Measurements from ENCODE around the gene NUP160.

- no peak for TF ChIP-seq MAX (IDR thresholded peaks at IDR 0.05)
- TF ChIP-seq REST (IDR thresholded peaks at IDR 0.05; ENCODE audit: low read depth) = no peak
- no peak for TF ChIP-seq USF1 (IDR thresholded peaks at IDR 0.05)
- no peak for TF ChIP-seq FOXM1 (IDR thresholded peaks at IDR 0.05; ENCODE audit: borderline replicate concordance, low read depth)
- TF ChIP-seq YY1 (IDR thresholded peaks at IDR 0.05; ENCODE audit: low read depth) = no peak
- no peak for TF ChIP-seq TAF1 (IDR thresholded peaks at IDR 0.05; ENCODE audit: low read depth)
- no peak for TF ChIP-seq TEAD4 (IDR thresholded peaks at IDR 0.05)
- TF ChIP-seq CREB1 (IDR thresholded peaks at IDR 0.05; ENCODE audit: low read depth) = no peak
- no peak for TF ChIP-seq EP300 (IDR thresholded peaks at IDR 0.05; ENCODE audit: borderline replicate concordance)
- no peak for TF ChIP-seq RAD21 (IDR thresholded peaks at IDR 0.05; ENCODE audit: low read depth)
- no peak for TF ChIP-seq EGR1 (IDR thresholded peaks at IDR 0.05)
- no peak for TF ChIP-seq CEBPB (IDR thresholded peaks at IDR 0.05)
- no peak for TF ChIP-seq ZBTB7A (IDR thresholded peaks at IDR 0.05; ENCODE audit: low read depth)
- no peak for TF ChIP-seq NFIC (IDR thresholded peaks at IDR 0.05)
Measured at GRCh38 chr11:47854667-47855066, 6.5 kb upstream of the NUP160 start.
